Astrocyte of the spinal cord (primary cell): ENCODE measurements around the gene PPP2R3C.
"Not testable (repeated sequence)": the region's sequence is repeated elsewhere in the genome, so short reads cannot be mapped to it uniquely, and the experiment has no call there.

ENCODE experiments used
- DNase-seq: peaks from one replicate; pipeline ENCODE4 v3.0.0; 2011; ENCODE audit warnings: low read depth, low spot score
- H3K4me3 ChIP-seq: 2 replicates; pipeline ENCODE4 v1.5.1; 2011; ENCODE audit warnings: low read depth, mild to moderate bottlenecking, low read length, moderate library complexity
- CTCF ChIP-seq: IDR thresholded peaks from 2 replicates; pipeline ENCODE4 v1.5.1; 2012; ENCODE audit warnings: low read depth, mild to moderate bottlenecking, low read length, inconsistent platforms
- in situ Hi-C: cut with HindIII; loops from 2 replicates; pipeline ENCODE4 v1.10.0; 2017; ENCODE audit warnings: low sequenced_read_pairs

PPP2R3C gene

GRCh38 chr14:35068238-35069012 is 53.4 kb downstream of the PPP2R3C start:
- no peak for DNase-seq
- H3K4me3 ChIP-seq: no peak overlapping the region
- TF ChIP-seq CTCF: no peak
- in situ Hi-C loops: no loop called here

GRCh38 chr14:35065731-35066130 is 56.1 kb downstream of the PPP2R3C start:
- in situ Hi-C loops, DNase-seq, H3K4me3 ChIP-seq: not testable (repeated sequence)

GRCh38 chr14:35061113-35061791 is 60.5 kb downstream of the PPP2R3C start:
- H3K4me3 ChIP-seq, DNase-seq, in situ Hi-C loops: not testable (repeated sequence)

GRCh38 chr14:35052637-35053036 is 69.2 kb downstream of the PPP2R3C start:
- TF ChIP-seq CTCF: no peak
- H3K4me3 ChIP-seq: no peak overlapping the region
- DNase-seq: no peak
- in situ Hi-C loops: no loop called here

- DNase-seq: peak; percentile 74
- in situ Hi-C loops: no loop called here
- no peak for TF ChIP-seq CTCF
- H3K4me3 ChIP-seq: no peak overlapping the region
Measured at GRCh38 chr14:35051796-35052195, 70.0 kb downstream of the PPP2R3C start.

GRCh38 chr14:35050652-35051051 is 71.1 kb downstream of the PPP2R3C start:
- peak; percentile 49 for DNase-seq
- H3K4me3 ChIP-seq: no peak overlapping the region
- TF ChIP-seq CTCF: no peak
- in situ Hi-C loops: no loop called here

GRCh38 chr14:35047976-35048513 is 73.7 kb downstream of the PPP2R3C start:
- no peak for DNase-seq
- in situ Hi-C loops: no loop called here
- H3K4me3 ChIP-seq: no peak overlapping the region
- no peak for TF ChIP-seq CTCF
